GM13977 (cell line): ENCODE measurements around the gene PNPLA2.

Experiments
- DNase-seq: peaks from one replicate; pipeline ENCODE4 v3.0.0; 2012; ENCODE audit warnings: low spot score
- CTCF ChIP-seq: IDR thresholded peaks from 2 replicates; pipeline ENCODE4 v1.5.1; 2012; ENCODE audit warnings: mild to moderate bottlenecking, control low read depth; ENCODE audit not compliant: insufficient read depth; ENCODE audit errors: extremely low read depth, missing control alignments
- in situ Hi-C: fragments of 300-500 bp; cut with MboI; formaldehyde crosslinking; loops from one replicate; pipeline ENCODE4 v1.12.0; 2022; ENCODE audit warnings: low sequenced_read_pairs, low pct_unique_long_range_greater_than_20kb, mixed read lengths, inconsistent platforms; ENCODE audit not compliant: unreplicated experiment

PNPLA2 gene

GRCh38 chr11:813456-814096 is 5.1 kb upstream of the PNPLA2 start:
- DNase-seq, result no peak
- no peak for TF ChIP-seq CTCF
- in situ Hi-C loops, result no loop called here

GRCh38 chr11:815675-816432 is 2.9 kb upstream of the PNPLA2 start:
- no peak for DNase-seq
- in situ Hi-C loops, result no loop called here
- TF ChIP-seq CTCF, result no peak

GRCh38 chr11:816433-816779 is 2.3 kb upstream of the PNPLA2 start:
- DNase-seq, result no peak
- TF ChIP-seq CTCF, result no peak

GRCh38 chr11:819129-819931 is 616 bp downstream of the PNPLA2 start:
- no peak for TF ChIP-seq CTCF
- peak; percentile 97 for DNase-seq
- in situ Hi-C loops, result no loop called here

More at GRCh38 chr11:816433-816779, 2.3 kb upstream of the PNPLA2 start:
- in situ Hi-C loops, result no loop called here

GRCh38 chr11:819943-820649 is 1.4 kb downstream of the PNPLA2 start:
- DNase-seq, result peak; percentile 94
- in situ Hi-C loops, result no loop called here
- TF ChIP-seq CTCF, result no peak
